ENCODE measurements around the gene EDN1.
"Not testable (repeated sequence)": the region's sequence is repeated elsewhere in the genome, so short reads cannot be mapped to it uniquely, and the experiment has no call there.

Gene EDN1

DNA sequence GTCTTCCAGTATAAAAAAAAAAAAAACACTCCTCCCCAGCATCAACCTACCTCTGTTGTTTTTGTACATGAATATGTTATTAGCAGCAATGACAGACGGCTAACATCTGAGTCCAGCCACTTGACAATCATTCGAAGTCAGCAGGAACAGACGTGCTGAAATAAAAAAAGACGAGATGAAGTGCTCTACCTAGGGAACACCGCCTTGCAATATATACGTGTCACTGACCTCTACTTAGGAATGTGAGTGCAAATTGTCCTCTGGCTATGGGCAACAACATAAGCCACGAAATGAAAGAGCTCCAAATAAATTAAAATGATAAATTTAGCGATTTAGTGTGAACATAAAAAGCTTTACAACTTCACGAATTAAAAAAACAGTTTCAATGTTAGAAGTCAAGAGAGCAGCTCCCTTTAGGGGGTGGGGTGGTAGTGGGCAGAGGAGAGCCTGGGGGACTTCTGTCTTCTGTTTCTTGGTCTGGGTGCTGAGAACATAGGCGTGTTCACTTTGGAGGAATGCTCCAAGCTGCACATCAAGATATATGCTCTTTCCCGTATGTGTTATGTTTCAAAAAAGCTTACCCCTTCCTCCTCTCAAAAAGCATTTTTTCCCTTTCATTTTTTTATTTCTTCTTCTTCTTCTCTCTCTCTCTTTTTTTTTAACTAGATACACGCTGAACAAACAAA is 23.3 kb downstream of the EDN1 start:
- intact Hi-C loops (cut with micrococcal nuclease): no loop called here
- no peak overlapping the region for H3K27ac Mint-ChIP-seq
- H3K27me3 Mint-ChIP-seq: peaks cover 9% of the 10 kb centered on the region
- no peaks in the 10 kb centered on the region for H3K4me1 Mint-ChIP-seq (ENCODE audit: low read depth)
- H3K9me3 Mint-ChIP-seq: peaks cover 2% of the 10 kb centered on the region
- no peaks in the 10 kb centered on the region for H3K36me3 Mint-ChIP-seq (ENCODE audit: low read depth)
- no peak overlapping the region for H3K4me3 Mint-ChIP-seq

DNA sequence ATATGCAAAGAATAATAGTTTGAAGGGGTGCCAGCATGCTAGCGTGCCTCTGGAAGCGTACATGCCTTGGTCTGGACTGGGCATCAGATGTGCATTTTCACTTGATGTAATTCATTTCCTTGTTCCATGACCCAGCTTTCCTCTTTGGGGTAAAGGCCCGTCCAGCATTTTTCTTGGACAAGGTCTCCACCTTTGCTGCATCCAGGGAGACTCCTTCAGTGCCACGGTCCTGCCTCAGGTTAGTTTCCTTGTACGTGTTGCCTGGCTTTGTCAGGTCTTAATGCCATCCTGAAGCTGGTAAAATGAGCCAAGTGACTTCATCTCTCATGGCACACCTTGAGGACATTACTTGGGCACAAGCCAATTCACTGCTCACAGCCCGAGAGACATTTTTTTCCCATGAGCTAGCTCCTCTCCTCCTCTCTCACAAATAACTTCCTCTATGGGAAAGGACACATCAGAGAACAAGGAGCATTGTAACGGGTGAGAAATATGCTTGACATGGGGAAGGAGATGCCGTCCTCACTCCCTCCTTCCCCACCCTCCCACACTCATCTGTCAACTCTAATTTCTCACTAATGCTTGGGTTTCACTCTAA is 23.9 kb downstream of the EDN1 start:
- Mint-ChIP-seq H3K36me3 (ENCODE audit: low read depth) (no peaks in the 10 kb centered on the region), H3K27me3 (peaks cover 9% of the 10 kb centered on the region), H3K4me3 (no peak overlapping the region), H3K27ac (no peak overlapping the region), H3K4me1 (ENCODE audit: low read depth) (no peaks in the 10 kb centered on the region), H3K9me3 (peaks cover 9% of the 10 kb centered on the region)
- intact Hi-C loops (cut with micrococcal nuclease): no loop called here

DNA sequence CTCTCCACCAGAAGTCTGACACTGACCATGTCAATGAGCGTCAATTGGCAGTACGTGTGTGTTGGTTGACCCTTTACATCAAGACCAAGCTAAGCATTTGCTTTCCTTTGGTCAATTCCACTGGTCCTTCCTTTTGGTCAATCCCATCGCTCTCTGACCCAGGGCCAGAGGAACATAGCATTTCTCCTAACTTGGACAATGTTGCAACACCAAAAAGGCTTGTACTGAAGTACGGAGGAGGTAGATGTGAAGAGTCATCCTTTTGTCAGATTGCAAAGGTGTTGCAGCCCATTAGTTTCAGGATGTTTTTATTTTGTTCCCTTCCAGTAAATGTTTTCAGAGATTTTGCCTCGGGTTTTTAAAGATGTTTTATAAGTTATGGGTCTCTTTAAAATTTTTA is 24.6 kb downstream of the EDN1 start:
- Mint-ChIP-seq H3K36me3 (ENCODE audit: low read depth) (no peaks in the 10 kb centered on the region), H3K27ac (no peak overlapping the region), H3K4me3 (no peak overlapping the region), H3K27me3 (peaks cover 9% of the 10 kb centered on the region), H3K9me3 (peaks cover 10% of the 10 kb centered on the region), H3K4me1 (ENCODE audit: low read depth) (no peaks in the 10 kb centered on the region)
- intact Hi-C loops (cut with micrococcal nuclease): no loop called here

DNA sequence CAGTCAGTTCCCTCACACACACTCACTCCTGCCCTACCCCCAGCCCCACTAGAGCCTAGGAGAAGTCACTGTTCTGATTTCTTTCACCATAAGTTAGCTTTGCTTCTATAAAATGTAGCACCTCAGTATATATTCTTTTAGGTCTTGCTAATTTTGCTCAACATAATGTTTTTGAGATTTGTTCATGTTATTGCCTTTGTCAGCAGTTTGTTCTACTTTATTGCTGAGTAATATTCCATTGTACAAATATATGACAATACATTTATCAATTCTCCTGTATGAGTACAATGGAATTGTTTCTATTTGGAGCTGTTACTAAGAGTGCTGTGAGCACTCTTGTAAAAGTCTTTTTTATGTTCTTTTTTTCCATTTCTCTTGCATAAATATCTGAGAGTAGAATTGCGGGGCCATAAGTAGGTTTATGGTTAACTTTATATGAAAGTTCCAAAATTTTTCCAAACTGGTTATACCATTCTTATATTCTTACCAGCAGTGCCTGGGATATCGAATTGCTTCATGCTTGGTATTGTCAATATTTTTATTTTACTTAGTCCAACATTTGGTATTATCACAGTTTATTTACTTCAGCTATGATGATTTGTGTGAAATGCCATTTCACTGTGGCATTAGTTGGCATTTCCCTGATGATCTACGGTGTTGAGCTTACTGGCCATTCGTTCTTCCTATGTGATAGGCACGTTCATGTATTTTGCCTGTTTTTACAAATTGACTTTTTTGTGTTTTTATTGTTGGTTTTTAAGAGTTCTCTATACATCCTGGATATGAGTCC is 25.3 kb downstream of the EDN1 start:
- Mint-ChIP-seq H3K36me3 (ENCODE audit: low read depth) (no peaks in the 10 kb centered on the region), H3K4me3 (no peak overlapping the region), H3K4me1 (ENCODE audit: low read depth) (no peaks in the 10 kb centered on the region), H3K27me3 (peaks cover 9% of the 10 kb centered on the region), H3K9me3 (peaks cover 10% of the 10 kb centered on the region), H3K27ac (no peak overlapping the region)
- intact Hi-C loops (cut with micrococcal nuclease): no loop called here

DNA sequence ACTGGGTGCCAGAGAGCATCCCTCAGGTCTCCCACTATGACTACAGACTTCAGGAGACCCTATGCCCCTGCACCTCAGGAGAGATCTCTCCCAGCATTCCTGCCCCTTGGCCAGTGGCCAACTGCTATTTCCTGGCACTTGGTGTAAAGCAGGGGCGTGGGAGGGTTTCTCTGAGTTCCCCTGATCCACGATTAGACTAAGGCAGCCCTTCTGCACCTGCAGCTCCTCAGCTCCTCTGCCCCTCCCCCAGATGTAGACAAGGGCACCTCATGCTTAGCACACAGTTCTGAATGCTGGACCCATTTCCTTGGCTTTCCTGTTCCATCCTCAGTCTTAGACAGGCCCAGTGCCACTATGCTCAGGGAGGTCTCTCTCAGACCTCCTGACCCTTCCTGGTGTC is 28.6 kb downstream of the EDN1 start:
- Mint-ChIP-seq H3K9me3 (peaks cover 10% of the 10 kb centered on the region), H3K36me3 (ENCODE audit: low read depth) (no peaks in the 10 kb centered on the region), H3K27ac (no peak overlapping the region), H3K27me3 (peaks cover 6% of the 10 kb centered on the region), H3K4me1 (ENCODE audit: low read depth) (no peaks in the 10 kb centered on the region), H3K4me3 (no peak overlapping the region)
- intact Hi-C loops (cut with micrococcal nuclease): no loop called here

DNA sequence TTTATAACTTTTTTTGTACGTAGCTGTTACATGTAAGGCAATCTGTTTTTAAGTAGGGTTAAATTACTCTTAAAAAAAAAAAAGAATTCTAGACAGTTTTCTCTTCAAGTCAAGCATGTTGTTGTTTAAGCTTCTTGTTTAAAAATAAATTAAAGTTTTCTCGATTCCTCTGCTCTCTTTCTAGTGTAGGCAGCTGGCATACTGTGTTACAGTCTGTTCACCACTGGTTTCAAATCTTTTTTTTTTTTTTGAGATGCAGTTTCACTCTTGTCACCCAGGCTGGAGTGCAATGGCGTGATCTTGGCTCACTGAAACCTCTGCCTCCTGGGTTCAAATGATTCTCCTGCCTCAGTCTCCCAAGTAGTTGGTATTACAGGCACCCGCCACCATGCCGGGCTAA is 29.9 kb downstream of the EDN1 start:
- intact Hi-C loops (cut with micrococcal nuclease); H3K27me3 Mint-ChIP-seq; H3K4me3 Mint-ChIP-seq; H3K4me1 Mint-ChIP-seq (ENCODE audit: low read depth); H3K27ac Mint-ChIP-seq; H3K36me3 Mint-ChIP-seq (ENCODE audit: low read depth): not testable (repeated sequence)
- peaks cover 10% of the 10 kb centered on the region for H3K9me3 Mint-ChIP-seq

DNA sequence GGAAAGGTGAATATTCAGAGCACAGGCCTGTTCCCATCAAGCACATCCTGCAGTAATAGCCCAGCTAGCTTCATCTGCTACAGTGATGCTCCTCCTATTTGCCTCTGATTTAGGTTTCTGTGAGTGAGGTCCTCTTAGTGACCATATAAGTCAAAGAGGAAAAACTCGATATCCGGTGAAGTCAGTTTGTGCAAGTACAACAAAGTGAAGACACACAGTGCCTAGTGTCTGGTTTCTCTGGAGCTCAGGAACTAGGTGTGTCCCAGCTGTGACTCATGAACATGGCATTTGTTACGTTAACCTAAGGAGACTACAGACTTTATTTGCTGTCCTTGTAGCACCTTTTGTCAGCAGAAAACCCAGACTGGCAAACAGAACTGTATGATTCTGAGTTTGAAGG is 33.9 kb downstream of the EDN1 start:
- peaks cover 2% of the 10 kb centered on the region for H3K9me3 Mint-ChIP-seq
- peaks cover 15% of the 10 kb centered on the region for H3K27me3 Mint-ChIP-seq
- no peaks in the 10 kb centered on the region for H3K36me3 Mint-ChIP-seq (ENCODE audit: low read depth)
- H3K27ac Mint-ChIP-seq: no peak overlapping the region
- intact Hi-C loops (cut with micrococcal nuclease): no loop called here
- H3K4me1 Mint-ChIP-seq (ENCODE audit: low read depth): no peaks in the 10 kb centered on the region
- H3K4me3 Mint-ChIP-seq: no peak overlapping the region

DNA sequence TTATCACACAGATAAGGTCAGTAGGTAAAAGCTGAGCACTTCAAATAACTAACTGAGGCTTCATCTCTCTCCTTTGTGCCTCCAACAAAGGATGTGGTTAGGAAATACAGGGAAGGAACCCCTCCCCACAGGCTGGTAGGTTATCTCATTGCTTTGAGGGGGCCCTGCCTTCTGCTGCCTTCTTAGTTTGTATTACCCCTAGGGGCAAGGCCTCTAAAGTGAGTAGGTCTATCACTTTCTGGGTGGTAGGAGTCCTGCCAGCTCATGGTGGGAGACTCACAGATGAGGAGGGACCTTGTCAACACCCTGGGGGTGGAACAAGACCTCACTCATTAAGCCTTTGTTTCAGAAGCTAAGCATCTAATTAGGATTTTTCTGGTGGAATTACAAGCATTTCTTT is 34.6 kb downstream of the EDN1 start:
- Mint-ChIP-seq H3K27ac (no peak overlapping the region), H3K27me3 (peaks cover 15% of the 10 kb centered on the region), H3K36me3 (ENCODE audit: low read depth) (no peaks in the 10 kb centered on the region), H3K4me3 (no peak overlapping the region), H3K4me1 (ENCODE audit: low read depth) (no peaks in the 10 kb centered on the region), H3K9me3 (no peaks in the 10 kb centered on the region)
- intact Hi-C loops (cut with micrococcal nuclease): no loop called here

DNA sequence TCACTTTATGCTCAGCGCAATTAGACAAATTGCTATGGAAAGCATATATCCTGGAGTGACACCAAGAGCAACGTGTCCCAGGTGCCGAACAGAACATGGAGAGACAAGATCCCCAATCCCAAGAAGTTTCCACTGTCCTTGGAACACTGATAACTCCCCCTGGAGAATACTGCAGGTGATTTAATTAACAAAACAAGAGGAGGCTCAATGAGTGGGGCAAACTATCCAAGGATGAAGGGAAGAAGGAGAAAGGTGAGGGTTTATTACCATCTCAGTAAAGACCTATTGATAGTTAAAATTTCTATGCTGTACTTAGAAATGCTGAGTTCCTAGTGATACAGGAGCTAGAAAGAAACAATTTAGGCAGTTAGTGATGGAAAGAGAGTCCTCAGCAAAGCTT is 35.7 kb downstream of the EDN1 start:
- intact Hi-C loops (cut with micrococcal nuclease): no loop called here
- no peak overlapping the region for H3K4me3 Mint-ChIP-seq
- peaks cover 15% of the 10 kb centered on the region for H3K27me3 Mint-ChIP-seq

DNA sequence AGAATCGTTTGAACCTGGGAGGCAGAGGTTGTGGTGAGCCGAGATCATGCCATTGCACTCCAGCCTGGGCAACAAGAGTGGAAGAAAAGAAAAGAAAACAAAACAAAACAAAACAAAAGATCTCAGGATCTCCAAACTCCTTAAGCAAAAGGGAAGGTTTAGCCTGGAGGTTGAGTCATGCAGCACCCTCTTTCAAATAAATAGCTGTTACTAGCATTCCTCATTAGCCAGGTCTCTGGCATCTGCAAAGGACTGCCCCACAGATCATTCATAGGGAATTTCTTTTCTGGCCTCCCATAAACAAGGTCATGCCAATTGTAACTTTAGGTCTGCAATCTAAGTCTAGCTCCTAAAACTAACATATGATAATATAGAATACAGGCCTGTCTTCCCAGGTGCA is 37.2 kb downstream of the EDN1 start:
- Mint-ChIP-seq H3K27me3 (peaks cover 15% of the 10 kb centered on the region), H3K4me3 (no peak overlapping the region)

More for the DNA sequence above, 35.7 kb downstream of the EDN1 start:
- H3K9me3 Mint-ChIP-seq: no peaks in the 10 kb centered on the region
- H3K4me1 Mint-ChIP-seq (ENCODE audit: low read depth): no peaks in the 10 kb centered on the region
- H3K36me3 Mint-ChIP-seq (ENCODE audit: low read depth): no peaks in the 10 kb centered on the region
- no peak overlapping the region for H3K27ac Mint-ChIP-seq

DNA sequence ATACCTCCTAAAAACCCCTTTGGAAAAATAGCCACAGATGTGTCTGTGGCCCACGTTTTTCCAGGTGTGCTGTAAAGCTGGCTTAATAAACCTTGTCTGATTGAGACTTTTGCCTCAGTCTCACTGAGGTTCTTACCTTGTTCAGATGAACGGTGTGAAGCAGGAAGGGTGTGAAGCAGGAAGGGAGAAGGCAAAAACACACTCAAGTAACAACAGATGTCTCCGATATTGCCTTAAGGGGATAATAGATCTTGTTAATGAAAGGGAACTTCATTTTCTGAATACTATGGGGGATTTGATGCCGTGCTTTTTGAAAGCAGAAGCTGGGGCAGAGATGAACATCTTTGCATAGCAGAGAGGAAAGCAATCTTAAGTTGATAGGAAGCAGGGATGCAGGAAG is 37.8 kb downstream of the EDN1 start:
- peaks cover 8% of the 10 kb centered on the region for H3K4me1 Mint-ChIP-seq (ENCODE audit: low read depth)
- no peak overlapping the region for H3K4me3 Mint-ChIP-seq
- H3K27ac Mint-ChIP-seq: no peak overlapping the region
- no peaks in the 10 kb centered on the region for H3K9me3 Mint-ChIP-seq
- intact Hi-C loops (cut with micrococcal nuclease): no loop called here
- H3K36me3 Mint-ChIP-seq (ENCODE audit: low read depth): no peaks in the 10 kb centered on the region
- H3K27me3 Mint-ChIP-seq: peaks cover 15% of the 10 kb centered on the region

More for the DNA sequence above, 37.2 kb downstream of the EDN1 start:
- H3K9me3 Mint-ChIP-seq: no peaks in the 10 kb centered on the region
- no peaks in the 10 kb centered on the region for H3K36me3 Mint-ChIP-seq (ENCODE audit: low read depth)
- intact Hi-C loops (cut with micrococcal nuclease): no loop called here
- H3K27ac Mint-ChIP-seq: no peak overlapping the region
- peaks cover 3% of the 10 kb centered on the region for H3K4me1 Mint-ChIP-seq (ENCODE audit: low read depth)

DNA sequence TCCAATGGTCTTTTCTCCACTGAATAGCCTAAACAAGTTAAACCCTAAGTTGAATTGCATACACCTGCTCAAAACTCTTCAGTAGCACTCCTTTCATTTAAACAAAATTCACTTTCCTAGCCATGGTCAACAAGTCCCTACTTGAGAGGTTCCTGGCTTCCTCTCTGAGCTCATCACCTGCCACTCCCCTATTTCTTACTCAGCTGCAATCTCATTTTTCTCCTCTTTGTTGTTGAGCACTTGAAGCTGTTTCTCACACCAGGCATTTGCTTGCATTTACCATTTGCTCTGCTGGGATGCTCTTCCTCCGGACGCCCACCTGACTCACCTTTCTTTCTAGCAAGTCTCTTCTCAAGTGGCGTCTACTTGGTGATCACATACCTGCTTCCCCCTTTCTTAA is 38.5 kb downstream of the EDN1 start:
- Mint-ChIP-seq H3K9me3 (no peaks in the 10 kb centered on the region), H3K36me3 (ENCODE audit: low read depth) (no peaks in the 10 kb centered on the region), H3K27ac (no peak overlapping the region), H3K4me3 (no peak overlapping the region), H3K27me3 (peaks cover 15% of the 10 kb centered on the region), H3K4me1 (ENCODE audit: low read depth) (peaks cover 8% of the 10 kb centered on the region)
- intact Hi-C loops (cut with micrococcal nuclease): no loop called here

DNA sequence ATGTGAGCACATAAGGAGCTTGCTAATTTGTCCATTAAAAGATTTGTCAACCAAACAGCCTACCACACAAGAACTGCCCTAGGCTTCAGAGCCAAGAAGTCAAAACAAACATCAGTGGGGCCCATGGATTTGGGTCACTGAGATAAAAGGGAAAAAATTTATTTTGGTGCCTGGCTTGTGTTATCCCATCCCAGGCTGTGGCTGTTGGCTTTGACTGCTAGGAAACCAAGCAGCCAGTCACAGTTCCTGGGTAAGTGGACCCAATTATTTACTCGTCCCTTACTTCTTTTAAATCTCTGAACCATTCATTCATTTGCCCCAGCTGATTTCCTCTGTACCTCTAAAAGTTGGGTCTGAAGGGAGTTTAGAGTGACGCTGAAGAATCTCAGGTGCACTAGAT is 41.3 kb downstream of the EDN1 start:
- intact Hi-C loops (cut with micrococcal nuclease): no loop called here
- Mint-ChIP-seq H3K4me3 (no peak overlapping the region), H3K36me3 (ENCODE audit: low read depth) (no peaks in the 10 kb centered on the region), H3K27ac (no peak overlapping the region), H3K4me1 (ENCODE audit: low read depth) (peaks cover 22% of the 10 kb centered on the region), H3K27me3 (peaks cover 13% of the 10 kb centered on the region), H3K9me3 (no peaks in the 10 kb centered on the region)

DNA sequence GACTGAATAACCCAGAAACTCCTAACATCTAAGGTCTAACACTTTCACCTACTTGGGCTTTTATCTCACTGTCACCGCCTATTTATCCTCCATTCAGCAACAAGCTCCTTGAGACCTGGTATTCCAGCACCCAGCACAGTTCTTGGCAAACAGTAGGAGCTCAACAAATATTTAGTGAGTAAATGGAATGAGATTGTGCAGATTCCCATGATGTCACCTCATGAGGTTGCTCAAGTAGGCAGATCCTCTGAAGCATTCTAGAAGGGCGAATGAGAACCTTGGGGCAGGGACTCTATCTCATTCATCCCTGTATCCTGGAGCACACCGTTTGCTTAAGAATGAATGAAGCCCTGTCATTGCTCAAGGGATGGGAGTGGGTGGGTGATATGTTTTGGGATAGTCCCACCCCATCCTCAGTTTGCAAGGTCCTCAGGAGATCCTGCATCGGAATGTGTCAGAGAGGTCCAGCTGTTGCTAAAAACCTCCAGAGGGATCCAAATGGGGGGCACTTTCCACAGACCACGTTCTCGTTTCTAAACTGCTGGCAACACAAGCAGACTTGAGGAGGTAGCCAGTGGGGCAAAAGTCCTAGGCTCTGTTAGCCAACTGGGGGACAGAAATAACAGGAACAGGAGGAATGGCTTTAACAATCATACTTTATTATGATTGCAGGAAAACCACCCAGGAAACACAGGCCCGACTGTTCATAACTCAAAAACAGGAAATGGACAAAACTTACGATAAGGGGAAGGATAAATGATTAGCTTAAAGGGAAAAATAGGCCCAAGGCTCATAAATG is 42.0 kb downstream of the EDN1 start:
- Mint-ChIP-seq H3K36me3 (ENCODE audit: low read depth) (no peaks in the 10 kb centered on the region), H3K27me3 (peaks cover 12% of the 10 kb centered on the region), H3K9me3 (no peaks in the 10 kb centered on the region), H3K27ac (no peak overlapping the region), H3K4me1 (ENCODE audit: low read depth) (peaks cover 22% of the 10 kb centered on the region), H3K4me3 (no peak overlapping the region)
- intact Hi-C loops (cut with micrococcal nuclease): no loop called here
